T-helper 2 cell treated with Interferon-gamma antibody and Interleukin-4, amounts not matched to agents 100 ng/mL and 5 ng/mL, for 36 hours (primary cell): Measurements from ENCODE around the gene VIPR2. TPM values are rescaled to one million over a fixed set of nuclear protein-coding genes. Genes with fewer than 3 reads are reported as not detected.
"Not testable (repeated sequence)": the region's sequence is repeated elsewhere in the genome, so short reads cannot be mapped to it uniquely, and the experiment has no call there.

ENCODE experiments used
- intact Hi-C: fragments of 100-400 bp; cut with micrococcal nuclease; formaldehyde crosslinking; loops from one replicate; pipeline ENCODE4 v1.15.1; 2023
- total RNA-seq: library from RNA; stranded (reverse); gene quantifications from 2 replicates; pipeline ENCODE4 v1.2.3, GENCODE V29; 2022

VIPR2 gene
- total RNA-seq, 1 donor from 2014 or later = 2.2 TPM

DNA sequence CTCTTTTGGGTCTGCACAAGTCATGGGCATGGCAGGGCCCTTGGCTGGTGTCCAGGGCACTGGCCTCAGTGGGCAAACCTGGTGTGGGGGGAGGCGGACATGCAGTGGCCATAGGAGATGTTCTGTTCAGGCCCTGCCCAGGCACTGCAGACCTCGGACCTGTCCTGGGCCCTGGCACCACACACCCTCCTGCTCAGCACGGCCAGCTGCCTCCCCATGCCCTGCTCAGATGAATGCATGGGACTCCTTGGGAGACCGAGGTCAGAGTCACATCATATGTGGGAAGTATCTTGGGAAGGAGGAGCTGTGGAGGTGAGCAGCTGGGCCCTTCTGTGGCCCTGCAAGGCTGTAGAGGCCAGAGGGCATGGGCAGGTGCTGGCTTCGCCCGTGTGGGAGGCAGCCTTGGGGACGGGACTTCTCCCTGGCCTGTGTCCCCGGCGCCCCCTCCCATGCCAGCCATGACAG, 130.8 kb downstream of the VIPR2 start:
- intact Hi-C loops = no loop called here

GRCh38 chr7:159013181-159013690, 131.4 kb downstream of the VIPR2 start:
- intact Hi-C loops = no loop called here

GRCh38 chr7:159012353-159013069, 132.2 kb downstream of the VIPR2 start:
- intact Hi-C loops = no loop called here

GRCh38 chr7:159011722-159012022, 133.0 kb downstream of the VIPR2 start:
- intact Hi-C loops = no loop called here

DNA sequence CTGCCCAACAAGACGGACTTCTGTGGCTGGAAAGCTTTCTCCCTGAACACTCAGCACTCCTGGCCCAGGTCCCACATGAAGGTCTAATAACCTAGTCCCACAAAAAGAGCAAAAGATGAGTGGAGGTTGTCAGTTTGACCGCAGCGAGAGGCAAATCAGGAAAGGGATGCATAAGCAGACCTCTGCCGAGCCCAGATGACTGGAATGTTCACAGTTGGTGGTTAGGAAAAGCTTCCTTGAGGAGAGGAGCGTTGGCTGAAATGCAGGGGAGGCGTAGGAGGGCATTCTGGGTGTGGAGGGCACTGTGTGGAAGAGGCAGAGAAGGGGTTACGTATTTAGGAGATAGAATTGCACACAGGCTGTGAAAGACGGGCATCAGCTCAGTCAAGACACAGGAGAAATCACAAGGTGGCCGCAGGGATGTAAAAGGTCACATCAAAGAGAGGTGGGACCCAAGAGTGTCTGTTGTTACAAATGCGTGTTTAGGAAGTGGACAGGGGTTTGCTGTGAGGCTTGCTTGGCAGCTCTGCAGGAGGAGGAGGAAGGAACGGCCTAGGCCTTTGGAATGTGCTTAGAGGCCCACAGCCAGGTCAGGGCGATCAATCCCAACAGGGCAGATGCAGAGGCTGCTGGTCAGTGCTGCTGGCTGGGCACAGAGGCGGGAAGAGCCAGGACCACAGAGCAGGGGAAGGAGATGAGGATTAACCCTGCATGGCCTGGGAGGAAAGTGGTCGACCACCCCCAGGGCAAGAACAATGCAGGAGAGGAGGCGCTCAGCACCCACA, 133.5 kb downstream of the VIPR2 start:
- intact Hi-C loops = no loop called here

- intact Hi-C loops = no loop called here
Observed at GRCh38 chr7:159010411-159010810, 134.3 kb downstream of the VIPR2 start.

GRCh38 chr7:159009951-159010350, 134.7 kb downstream of the VIPR2 start:
- intact Hi-C loops = no loop called here

DNA sequence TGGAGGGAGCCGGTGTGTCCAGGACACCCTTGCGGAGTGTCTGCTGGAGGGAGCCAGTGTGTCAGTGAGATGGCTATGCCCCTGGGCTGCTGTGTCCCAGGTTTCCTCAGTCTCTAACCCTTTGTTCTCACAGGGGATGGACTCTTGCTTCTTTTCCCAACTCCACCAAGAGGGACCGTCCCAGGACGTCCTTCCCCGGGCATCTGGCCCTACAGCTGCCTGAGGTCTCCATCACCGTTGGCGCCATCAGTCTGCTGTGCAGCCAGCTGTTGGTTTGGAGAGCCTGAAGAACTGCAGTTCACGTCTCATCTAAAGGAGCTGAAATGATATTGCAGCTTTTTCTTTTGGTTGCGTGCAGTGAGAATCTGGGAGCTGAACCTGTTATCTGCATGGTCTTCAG, 136.2 kb downstream of the VIPR2 start:
- intact Hi-C loops = no loop called here

DNA sequence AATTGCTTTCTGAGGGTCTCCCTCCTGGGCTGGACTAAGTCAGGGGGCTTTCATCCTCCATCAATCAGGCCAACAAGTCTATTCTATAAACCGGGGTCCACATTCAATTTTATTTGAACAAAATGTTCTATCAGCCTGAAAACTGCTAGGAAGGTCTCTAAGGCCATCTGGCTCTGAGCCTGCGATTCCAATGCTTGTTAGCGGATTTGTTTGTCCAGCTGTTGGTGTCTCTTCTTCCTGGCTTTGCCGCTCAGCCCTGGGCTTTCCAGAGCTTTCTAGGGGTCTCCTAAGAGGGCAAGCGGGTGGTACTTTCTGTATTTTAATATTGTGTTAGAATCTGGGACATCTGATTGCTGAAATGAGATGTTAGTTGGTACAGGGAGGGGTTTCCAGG, 136.7 kb downstream of the VIPR2 start:
- intact Hi-C loops = no loop called here

GRCh38 chr7:159007364-159007995, 137.2 kb downstream of the VIPR2 start:
- intact Hi-C loops = no loop called here

GRCh38 chr7:159006610-159007130, 138.0 kb downstream of the VIPR2 start:
- intact Hi-C loops = no loop called here

- intact Hi-C loops = not testable (repeated sequence)
Observed at GRCh38 chr7:159006022-159006609, 138.6 kb downstream of the VIPR2 start.

DNA sequence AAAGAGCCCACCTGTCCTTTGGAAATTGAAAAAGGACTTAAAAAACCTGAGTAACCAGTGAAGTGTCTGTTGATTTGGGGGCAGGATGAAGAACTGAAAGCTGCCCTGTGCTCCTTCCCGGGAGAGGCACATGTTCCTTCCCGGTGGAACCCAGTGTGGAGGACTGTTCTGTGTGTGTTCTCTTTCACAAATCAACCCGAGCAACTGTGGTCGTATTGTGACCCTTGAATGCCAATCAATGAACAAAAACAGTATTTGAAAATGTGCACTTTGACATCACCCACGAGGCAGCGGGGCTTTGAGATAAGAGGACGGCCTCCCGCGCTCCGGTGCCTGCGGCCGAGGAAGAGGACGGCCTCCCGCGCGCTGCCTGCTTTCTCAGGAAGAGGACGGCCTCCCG, 139.0 kb downstream of the VIPR2 start:
- intact Hi-C loops = no loop called here

DNA sequence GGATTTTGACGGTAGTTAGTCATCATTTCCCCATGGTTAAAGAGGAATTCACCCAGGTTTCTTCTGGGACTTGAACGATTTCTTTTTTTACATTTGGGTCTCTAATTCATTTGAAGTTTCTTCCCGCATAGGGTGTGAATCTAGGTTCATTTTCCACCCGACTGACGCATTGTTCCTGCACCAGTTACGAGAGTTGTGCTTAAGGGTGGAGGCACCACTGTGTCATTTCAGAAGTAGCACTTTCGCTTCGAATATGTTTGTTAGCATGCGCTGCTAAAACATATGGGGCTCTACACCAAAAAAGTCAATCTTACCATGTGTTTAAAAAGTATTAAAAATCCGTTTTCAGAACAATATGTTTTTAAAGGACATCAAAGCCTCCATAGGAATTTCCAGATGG, 140.3 kb downstream of the VIPR2 start:
- intact Hi-C loops = no loop called here

- intact Hi-C loops = no loop called here
Observed at GRCh38 chr7:159001811-159002210, 142.9 kb downstream of the VIPR2 start.

DNA sequence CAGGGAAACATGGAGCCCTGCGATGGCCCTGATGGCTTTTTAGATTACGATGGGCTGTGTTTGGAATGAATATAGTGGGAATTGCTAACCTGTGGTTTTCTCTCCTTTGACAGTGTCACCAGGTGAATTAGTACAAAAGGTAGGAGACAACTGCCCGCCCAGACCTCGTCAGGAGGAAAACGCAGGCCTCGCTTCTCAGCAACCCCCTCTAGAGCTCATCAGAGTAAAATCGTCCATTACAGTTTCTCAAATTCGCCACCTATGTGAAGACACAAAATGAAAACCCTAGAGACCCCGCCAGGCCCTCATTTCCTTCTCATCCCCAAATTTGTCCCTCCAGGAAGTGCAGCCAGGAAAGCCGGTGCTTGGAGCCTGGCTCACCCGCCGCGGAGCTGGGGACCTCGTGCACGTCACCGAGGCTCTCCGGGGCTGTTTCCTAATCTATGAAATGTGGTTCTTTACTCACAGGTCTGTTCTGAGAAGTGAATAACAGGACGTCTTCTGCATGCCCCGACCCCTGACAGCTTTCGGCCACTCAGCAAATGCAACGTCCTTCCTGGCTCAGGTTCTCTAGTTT, 143.7 kb downstream of the VIPR2 start:
- intact Hi-C loops = no loop called here

- intact Hi-C loops = no loop called here
Observed at GRCh38 chr7:159000070-159000469, 144.6 kb downstream of the VIPR2 start.

DNA sequence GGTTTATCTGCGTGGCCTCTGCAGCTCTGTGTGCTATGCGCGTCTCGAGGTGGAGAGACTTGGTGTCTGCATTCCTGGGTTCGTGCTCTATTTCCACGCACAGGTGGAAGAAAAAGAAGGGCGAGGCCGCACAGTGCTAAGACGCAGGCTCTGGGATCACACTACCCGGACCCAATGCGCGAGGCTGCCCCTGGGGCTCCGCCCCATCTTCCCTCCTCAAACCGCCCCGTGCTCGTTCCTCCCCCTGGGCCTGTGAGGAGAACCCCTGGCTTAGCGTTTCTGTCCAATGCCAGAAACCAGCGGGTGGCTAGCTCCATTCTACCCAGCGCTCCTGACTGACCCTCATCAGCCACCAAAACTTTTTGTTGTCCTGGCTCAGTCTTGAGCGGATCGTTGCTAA, 145.2 kb downstream of the VIPR2 start:
- intact Hi-C loops = no loop called here

DNA sequence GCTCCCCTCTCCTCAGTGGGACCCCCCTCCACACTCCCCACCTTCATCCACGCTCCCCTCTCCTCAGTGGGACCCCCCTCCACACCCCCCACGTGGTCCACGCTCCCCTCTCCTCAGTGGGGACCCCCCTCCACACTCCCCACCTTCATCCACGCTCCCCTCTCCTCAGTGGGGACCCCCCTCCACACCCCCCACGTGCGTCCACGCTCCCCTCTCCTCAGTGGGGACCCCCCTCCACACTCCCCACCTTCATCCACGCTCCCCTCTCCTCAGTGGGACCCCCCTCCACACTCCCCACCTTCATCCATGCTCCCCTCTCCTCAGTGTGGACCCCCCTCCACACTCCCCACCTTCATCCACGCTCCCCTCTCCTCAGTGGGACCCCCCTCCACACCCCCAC, 146.4 kb downstream of the VIPR2 start:
- intact Hi-C loops = not testable (repeated sequence)

DNA sequence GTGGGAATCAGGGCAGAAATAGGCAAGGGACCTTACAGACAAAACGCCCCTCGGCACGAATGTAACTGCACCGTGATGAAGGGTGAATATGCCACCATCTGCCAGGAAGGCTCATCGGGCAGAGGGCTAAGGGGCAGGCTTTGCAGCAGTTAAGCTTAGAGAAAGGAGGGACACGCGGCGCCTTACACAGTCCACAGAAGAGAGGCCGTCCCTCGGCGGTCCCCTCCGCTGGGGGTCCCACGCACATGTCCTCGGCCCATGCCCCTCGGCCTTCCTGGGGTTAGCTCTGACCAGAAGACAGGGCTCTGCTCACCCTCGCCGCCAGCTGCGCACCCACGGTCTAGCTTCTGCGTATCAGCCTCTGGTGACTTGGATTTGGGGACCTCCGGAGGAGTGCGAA, 147.2 kb downstream of the VIPR2 start:
- intact Hi-C loops = no loop called here

DNA sequence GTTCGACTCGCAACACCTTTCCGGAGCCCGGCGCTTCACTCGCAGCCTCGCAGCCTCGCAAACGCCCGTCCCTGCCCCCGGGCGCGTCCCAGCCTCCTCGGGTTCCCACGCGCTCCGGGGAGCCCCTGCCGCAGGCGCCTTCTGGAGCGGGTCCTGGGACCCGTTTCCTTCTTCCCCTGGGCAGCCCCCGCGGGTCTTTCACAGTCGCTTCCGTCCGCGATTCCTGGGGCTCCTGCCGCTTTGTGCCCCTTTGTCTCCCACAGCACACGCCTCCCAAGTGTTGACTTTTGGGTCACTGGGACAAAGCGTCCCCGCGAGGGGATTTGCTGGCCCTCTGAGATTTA, 147.6 kb downstream of the VIPR2 start:
- intact Hi-C loops = no loop called here
